ENCODE results near the gene ELMO1. TPM values are rescaled to one million over a fixed set of nuclear protein-coding genes. Genes with fewer than 3 reads are reported as not detected.

ELMO1 gene
- total RNA-seq, 1 experiment from 2014 or later: 7.8 TPM

DNA sequence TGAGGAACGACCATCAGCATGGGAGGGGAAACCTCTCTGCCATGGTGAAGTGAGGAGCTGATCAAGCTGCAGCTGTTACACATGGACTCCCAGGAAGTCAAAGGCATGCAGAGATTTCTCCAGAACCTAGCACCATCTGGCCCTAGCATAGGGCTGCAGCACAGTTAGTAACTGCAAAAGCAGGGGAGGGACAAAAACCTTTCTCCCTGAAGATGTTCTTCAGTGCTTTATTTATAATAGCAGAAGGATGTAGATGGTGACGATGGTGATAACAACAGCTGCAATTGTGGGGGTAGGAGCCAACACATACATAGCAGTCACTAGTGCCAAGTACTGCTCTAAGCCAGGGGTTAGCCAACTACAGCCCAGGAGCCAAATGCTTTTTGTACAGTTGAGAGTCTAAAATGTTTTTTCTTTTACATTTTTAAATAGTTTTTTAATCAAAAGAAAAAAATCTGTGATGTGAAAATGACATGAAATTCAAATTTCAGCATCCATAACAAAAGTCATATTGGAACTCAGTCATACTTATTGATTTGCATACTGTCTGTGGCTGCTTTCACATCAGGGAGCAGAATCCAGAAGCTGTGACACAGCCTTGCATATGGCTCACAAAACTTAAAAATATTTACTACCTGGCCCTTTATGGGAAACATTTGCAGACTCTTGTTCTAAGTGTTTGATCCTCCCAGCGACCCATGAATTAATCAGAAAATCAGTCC, 299.5 kb downstream of the ELMO1 start:
- Histone ChIP-seq H2BK15ac (ENCODE audit: low read depth, low read length) (no peak overlapping the region), H3K4me1 (ENCODE audit: insufficient read depth, low read length) (no peaks in the 10 kb centered on the region; the same call in 1 of the 2 replicates), H3K9ac (ENCODE audit: extremely low read depth, insufficient read length, low read length) (no peak overlapping the region), H3K18ac (ENCODE audit: insufficient read length, low read depth, low read length) (no peak overlapping the region), H4K20me1 (ENCODE audit: control insufficient read depth, insufficient read depth, insufficient read length) (no peaks in the 10 kb centered on the region), H3K4me2 (ENCODE audit: insufficient read depth, insufficient read length, low read length) (no peak overlapping the region), H3K14ac (ENCODE audit: insufficient read depth, low read length) (no peak overlapping the region), H3K23ac (ENCODE audit: insufficient read length, low read depth, low read length) (no peak overlapping the region), H3K23me2 (ENCODE audit: insufficient read length, low read depth, low read length, poor library complexity, severe bottlenecking) (no peaks in the 10 kb centered on the region), H3K4ac (ENCODE audit: low read depth, low read length) (no peak overlapping the region), H4K5ac (ENCODE audit: insufficient read length, low read depth, low read length) (no peak overlapping the region), H2BK20ac (ENCODE audit: low read depth, low read length, poor library complexity, severe bottlenecking) (no peak overlapping the region), H3K79me2 (ENCODE audit: insufficient read depth, low read length) (no peaks in the 10 kb centered on the region), H2BK12ac (ENCODE audit: insufficient read length, low read depth, low read length) (no peak overlapping the region), H4K8ac (replicated peaks; ENCODE audit: insufficient read length, low read depth, low read length) (no peak overlapping the region), H4K91ac (ENCODE audit: insufficient read length, low read depth, low read length) (no peak overlapping the region), H2BK5ac (ENCODE audit: insufficient read length, low read length) (no peak overlapping the region), H3K27ac (ENCODE audit: insufficient read length, low read depth, low read length) (no peak overlapping the region), H3K9me3 (ENCODE audit: control insufficient read depth, low read depth, low read length) (no peaks in the 10 kb centered on the region), H2AK5ac (ENCODE audit: insufficient read length, low read length) (no peak overlapping the region), H3T11ph (ENCODE audit: low read length) (no peak overlapping the region), H2BK120ac (ENCODE audit: low read depth, low read length, poor library complexity, severe bottlenecking) (no peak overlapping the region), H3K79me1 (ENCODE audit: insufficient read depth, low read depth, low read length, poor library complexity, severe bottlenecking) (no peaks in the 10 kb centered on the region), H3K27me3 (ENCODE audit: insufficient read depth, low read length) (no peaks in the 10 kb centered on the region), H2AFZ (ENCODE audit: low read length) (no peak overlapping the region), H3K56ac (ENCODE audit: insufficient read length, low read depth, low read length) (no peak overlapping the region)
- H3K9me3 Mint-ChIP-seq: no peaks in the 10 kb centered on the region
- peaks cover 25 to 26% of the 10 kb centered on the region in 2 experiments for H3K4me1 Mint-ChIP-seq
- WGBS (ENCODE audit: extremely low coverage, insufficient read length, low lambda C conversion rate): no CpG with 5 or more reads among the region's 3 CpGs
- no peak for DNase-seq
- H3K36me3 Mint-ChIP-seq (ENCODE audit: insufficient read depth in 1 of 3, low read depth in 3 of 3): no peaks in the 10 kb centered on the region; a peak in 1 of 7 replicates
- H3K27ac Mint-ChIP-seq: no peak overlapping the region; a peak in 1 of 7 replicates
- TF ChIP-seq, protein P1, sequence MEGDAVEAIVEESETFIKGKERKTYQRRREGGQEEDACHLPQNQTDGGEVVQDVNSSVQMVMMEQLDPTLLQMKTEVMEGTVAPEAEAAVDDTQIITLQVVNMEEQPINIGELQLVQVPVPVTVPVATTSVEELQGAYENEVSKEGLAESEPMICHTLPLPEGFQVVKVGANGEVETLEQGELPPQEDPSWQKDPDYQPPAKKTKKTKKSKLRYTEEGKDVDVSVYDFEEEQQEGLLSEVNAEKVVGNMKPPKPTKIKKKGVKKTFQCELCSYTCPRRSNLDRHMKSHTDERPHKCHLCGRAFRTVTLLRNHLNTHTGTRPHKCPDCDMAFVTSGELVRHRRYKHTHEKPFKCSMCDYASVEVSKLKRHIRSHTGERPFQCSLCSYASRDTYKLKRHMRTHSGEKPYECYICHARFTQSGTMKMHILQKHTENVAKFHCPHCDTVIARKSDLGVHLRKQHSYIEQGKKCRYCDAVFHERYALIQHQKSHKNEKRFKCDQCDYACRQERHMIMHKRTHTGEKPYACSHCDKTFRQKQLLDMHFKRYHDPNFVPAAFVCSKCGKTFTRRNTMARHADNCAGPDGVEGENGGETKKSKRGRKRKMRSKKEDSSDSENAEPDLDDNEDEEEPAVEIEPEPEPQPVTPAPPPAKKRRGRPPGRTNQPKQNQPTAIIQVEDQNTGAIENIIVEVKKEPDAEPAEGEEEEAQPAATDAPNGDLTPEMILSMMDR (conservative IDR thresholded peaks at IDR 0.05): no peak
- H3K27me3 Mint-ChIP-seq (ENCODE audit: low read depth): no peaks in the 10 kb centered on the region
- no peak overlapping the region for H3K4me3 Mint-ChIP-seq
